HepG2 (cell line): Measurements from ENCODE around the gene DCST2. TPM values are rescaled to one million over a fixed set of nuclear protein-coding genes. Genes with fewer than 3 reads are reported as not detected.

Experiments used
- DNMT3B ChIP-seq: conservative IDR thresholded peaks from 2 replicates; pipeline ENCODE4 v1.6.1; 2016; ENCODE audit warnings: missing biosample characterization, control low read depth
- FOXA3 ChIP-seq: IDR thresholded peaks from 2 replicates; pipeline ENCODE4 v1.6.1; 2016; ENCODE audit warnings: missing genetic modification reagents, missing compliant biosample characterization
- GABPA ChIP-seq, 2 experiments: IDR thresholded peaks; 2 replicates each; pipeline ENCODE4 v1.6.1; 2011 to 2016; ENCODE audit warnings: low read depth in 2 of 2, low read length in 1 of 2, missing biosample characterization in 1 of 2, missing genetic modification characterization in 1 of 2
- HOXA3 ChIP-seq: sonication (generic); formaldehyde crosslinking; IDR thresholded peaks from 2 replicates; pipeline ENCODE4 v1.5.0; 2020; ENCODE audit warnings: missing genetic modification reagents
- KDM6A ChIP-seq: IDR thresholded peaks from 2 replicates; pipeline ENCODE4 v1.6.1; 2016; ENCODE audit warnings: low read depth
- NONO ChIP-seq, 2 experiments: fragments of 450-650 bp in 1 of 2; sonication (generic) in 1 of 2; formaldehyde crosslinking in 1 of 2; IDR thresholded peaks in 1 of 2; conservative IDR thresholded peaks in 1 of 2; 2 replicates each; pipeline versions ENCODE4 v1.6.1 to v1.8.0; 2017 to 2022; ENCODE audit warnings: mild to moderate bottlenecking in 1 of 2, missing genetic modification reagents in 1 of 2, moderate library complexity in 1 of 2
- PCBP1 ChIP-seq: fragments of 200-400 bp; formaldehyde crosslinking; IDR thresholded peaks from 2 replicates; pipeline ENCODE4 v1.6.1; 2017; ENCODE audit warnings: mild to moderate bottlenecking, low read depth, low read length, borderline replicate concordance
- RXRB ChIP-seq: IDR thresholded peaks from 2 replicates; pipeline ENCODE4 v1.6.1; 2016; ENCODE audit warnings: borderline replicate concordance, missing genetic modification reagents, missing compliant biosample characterization
- THAP11 ChIP-seq: IDR thresholded peaks from 2 replicates; pipeline ENCODE4 v1.6.1; 2016; ENCODE audit warnings: missing biosample characterization, missing genetic modification reagents
- ZBTB42 ChIP-seq: sonication (generic); formaldehyde crosslinking; IDR thresholded peaks from 2 replicates; pipeline ENCODE4 v1.5.0; 2020; ENCODE audit warnings: mild to moderate bottlenecking, missing genetic modification reagents
- ZNF292 ChIP-seq: sonication (generic); formaldehyde crosslinking; IDR thresholded peaks from 2 replicates; pipeline ENCODE4 v1.8.1; 2022; ENCODE audit warnings: mild to moderate bottlenecking, low read depth, missing genetic modification reagents, borderline replicate concordance
- ZNF317 ChIP-seq: sonication (generic); formaldehyde crosslinking; IDR thresholded peaks from 2 replicates; pipeline ENCODE4 v1.5.0; 2020; ENCODE audit warnings: mild to moderate bottlenecking, missing genetic modification reagents
- ZNF644 ChIP-seq: IDR thresholded peaks from 2 replicates; pipeline ENCODE4 v1.6.1; 2016; ENCODE audit warnings: low read depth
- ZNF781 ChIP-seq: sonication (generic); formaldehyde crosslinking; IDR thresholded peaks from 2 replicates; pipeline ENCODE4 v1.5.1; 2020; ENCODE audit warnings: borderline replicate concordance, mild to moderate bottlenecking, missing genetic modification reagents; ENCODE audit errors: not compliant biosample characterization
- ZNF782 ChIP-seq: sonication (generic); formaldehyde crosslinking; IDR thresholded peaks from 2 replicates; pipeline ENCODE4 v1.4.0; 2020; ENCODE audit warnings: missing genetic modification reagents, mild to moderate bottlenecking, borderline replicate concordance
- ZNF816 ChIP-seq: sonication (generic); formaldehyde crosslinking; IDR thresholded peaks from 2 replicates; pipeline ENCODE4 v1.8.0; 2022; ENCODE audit warnings: missing genetic modification reagents, mild to moderate bottlenecking, borderline replicate concordance
- polyA plus RNA-seq, 8 experiments: library from polyadenylated mRNA; depleted of rRNA in 3 of 8; stranded (reverse) in 7 of 8; unstranded in 1 of 8; fragments of >200 nt; fragmentation: Illumina TruSeq in 4 of 8; extraction: Trizol in 4 of 8; gene quantifications; 2 replicates each; pipeline versions ENCODE4 v1.2.1 to v1.2.3, GENCODE V29; 2011 to 2016; ENCODE audit warnings: low read depth in 4 of 8, missing spikeins in 1 of 8, mixed read lengths in 1 of 8; ENCODE audit not compliant: insufficient read depth in 1 of 8
- total RNA-seq, 5 experiments: library from RNA; depleted of rRNA; stranded (reverse); fragments of >200 nt; fragmentation: Illumina TruSeq; extraction: Trizol; gene quantifications; 2 replicates each; pipeline ENCODE4 v1.2.3, GENCODE V29; 2016; ENCODE audit warnings: low read depth in 1 of 5
- TF ChIP-seq, protein P1 (sequence below): sonication (generic); formaldehyde crosslinking; IDR thresholded peaks from 2 replicates; pipeline ENCODE4 v1.5.0; 2020; ENCODE audit warnings: missing genetic modification reagents
- TF ChIP-seq, protein P2 (sequence below): sonication (generic); formaldehyde crosslinking; IDR thresholded peaks from 2 replicates; pipeline ENCODE4 v1.4.0; 2020; ENCODE audit warnings: missing genetic modification reagents, low read depth, mild to moderate bottlenecking, borderline replicate concordance
- TF ChIP-seq, protein P3 (sequence below): conservative IDR thresholded peaks from 2 replicates; pipeline ENCODE4 v1.6.1; 2018; ENCODE audit warnings: missing genetic modification reagents
- TF ChIP-seq, protein P4 (sequence below): sonication (generic); formaldehyde crosslinking; IDR thresholded peaks from 2 replicates; pipeline ENCODE4 v1.5.1; 2020; ENCODE audit warnings: missing genetic modification reagents, mild to moderate bottlenecking, borderline replicate concordance
- TF ChIP-seq, protein P5 (sequence below): sonication (generic); IDR thresholded peaks from 2 replicates; pipeline ENCODE4 v1.6.1; 2016; ENCODE audit warnings: low read depth, borderline replicate concordance
- TF ChIP-seq, protein P6 (sequence below): sonication (generic); formaldehyde crosslinking; IDR thresholded peaks from 2 replicates; pipeline ENCODE4 v1.8.1; 2023; ENCODE audit warnings: mild to moderate bottlenecking, moderate library complexity, missing genetic modification reagents

DCST2 gene
- total and polyA plus RNA-seq, 2 of the 13 experiments (the other 11 are each of a cell fraction or from before 2014, with no cell fraction given) = 0.74 TPM; not detected in 1

DNA sequence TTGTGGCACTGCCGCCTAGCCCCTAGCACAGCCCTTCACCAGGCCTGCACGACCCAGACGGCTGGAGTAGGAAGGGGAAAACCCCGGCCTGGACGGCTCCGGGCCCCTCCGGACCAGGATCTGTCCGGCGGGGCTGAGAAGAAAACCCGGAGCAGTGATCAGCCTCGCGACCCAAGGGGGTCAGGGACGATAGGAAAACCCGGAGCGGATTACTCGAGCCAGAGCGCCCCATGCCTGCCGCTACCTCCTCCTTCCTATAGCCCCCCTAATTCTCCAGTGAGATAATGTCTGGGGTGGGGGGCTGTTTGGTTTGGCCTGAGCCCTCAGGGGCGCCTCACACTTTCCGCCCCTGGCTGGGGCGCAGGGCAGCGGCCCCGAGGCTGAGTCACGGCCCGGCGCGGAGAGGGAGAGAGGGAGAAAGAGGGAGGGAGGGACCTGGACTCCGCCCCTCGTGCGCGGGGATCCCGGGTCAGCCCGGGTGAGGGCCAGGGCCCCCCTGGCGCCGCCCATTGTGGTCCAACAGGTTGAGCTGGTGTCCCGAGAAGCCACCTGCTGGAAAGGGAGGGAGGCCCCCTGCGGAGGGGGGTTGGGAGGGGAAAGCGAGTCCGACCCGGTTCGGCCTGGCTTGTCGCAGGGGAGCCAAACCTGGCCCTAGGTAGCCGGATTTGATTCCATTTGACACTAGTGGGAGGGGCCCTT, 32.7 kb downstream of the DCST2 start (continued):
- TF ChIP-seq, protein P1, sequence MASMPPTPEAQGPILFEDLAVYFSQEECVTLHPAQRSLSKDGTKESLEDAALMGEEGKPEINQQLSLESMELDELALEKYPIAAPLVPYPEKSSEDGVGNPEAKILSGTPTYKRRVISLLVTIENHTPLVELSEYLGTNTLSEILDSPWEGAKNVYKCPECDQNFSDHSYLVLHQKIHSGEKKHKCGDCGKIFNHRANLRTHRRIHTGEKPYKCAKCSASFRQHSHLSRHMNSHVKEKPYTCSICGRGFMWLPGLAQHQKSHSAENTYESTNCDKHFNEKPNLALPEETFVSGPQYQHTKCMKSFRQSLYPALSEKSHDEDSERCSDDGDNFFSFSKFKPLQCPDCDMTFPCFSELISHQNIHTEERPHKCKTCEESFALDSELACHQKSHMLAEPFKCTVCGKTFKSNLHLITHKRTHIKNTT (CRISPR knock-in tag) = no peak
- TF ChIP-seq ZBTB42 (CRISPR knock-in tag) (no peak), ZNF781 (CRISPR knock-in tag) (no peak), ZNF317 (CRISPR knock-in tag) (0 out of 2 replicates have a peak, but pooled peaks have one; percentile 57), GABPA (IDR thresholded peaks at IDR 0.05; ENCODE audit: low read depth, low read length) (peak; percentile 17; the same call in 1 of the 2 replicates), GABPA (CRISPR knock-in tag; IDR thresholded peaks at IDR 0.05; ENCODE audit: low read depth) (peak; percentile 66), NONO (IDR thresholded peaks at IDR 0.05) (no peak), NONO (CRISPR knock-in tag; conservative IDR thresholded peaks at IDR 0.05) (peak; percentile 54), FOXA3 (CRISPR knock-in tag) (peak; percentile 66; the same call in 1 of the 2 replicates), ZNF782 (CRISPR knock-in tag) (peak; percentile 58; the same call in 1 of the 2 replicates), ZNF644 (no peak), ZNF816 (CRISPR knock-in tag) (peak; percentile 68; the same call in 1 of the 2 replicates), ZNF292 (CRISPR knock-in tag) (no peak), RXRB (CRISPR knock-in tag) (peak; percentile 99), DNMT3B (CRISPR knock-in tag) (peak; percentile 22; the same call in 1 of the 2 replicates), THAP11 (peak; percentile 67), KDM6A (peak; percentile 68; the same call in 1 of the 2 replicates), PCBP1 (peak; percentile 95), HOXA3 (CRISPR knock-in tag) (peak; percentile 77; the same call in 1 of the 2 replicates)
- TF ChIP-seq, protein P2, sequence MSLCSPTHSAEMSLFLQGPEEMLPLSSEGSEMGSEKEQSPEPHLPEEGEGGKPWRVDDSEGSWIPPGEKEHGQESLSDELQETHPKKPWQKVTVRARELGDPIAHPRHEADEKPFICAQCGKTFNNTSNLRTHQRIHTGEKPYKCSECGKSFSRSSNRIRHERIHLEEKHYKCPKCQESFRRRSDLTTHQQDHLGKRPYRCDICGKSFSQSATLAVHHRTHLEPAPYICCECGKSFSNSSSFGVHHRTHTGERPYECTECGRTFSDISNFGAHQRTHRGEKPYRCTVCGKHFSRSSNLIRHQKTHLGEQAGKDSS (CRISPR knock-in tag) = peak; percentile 82
- TF ChIP-seq, protein P3, sequence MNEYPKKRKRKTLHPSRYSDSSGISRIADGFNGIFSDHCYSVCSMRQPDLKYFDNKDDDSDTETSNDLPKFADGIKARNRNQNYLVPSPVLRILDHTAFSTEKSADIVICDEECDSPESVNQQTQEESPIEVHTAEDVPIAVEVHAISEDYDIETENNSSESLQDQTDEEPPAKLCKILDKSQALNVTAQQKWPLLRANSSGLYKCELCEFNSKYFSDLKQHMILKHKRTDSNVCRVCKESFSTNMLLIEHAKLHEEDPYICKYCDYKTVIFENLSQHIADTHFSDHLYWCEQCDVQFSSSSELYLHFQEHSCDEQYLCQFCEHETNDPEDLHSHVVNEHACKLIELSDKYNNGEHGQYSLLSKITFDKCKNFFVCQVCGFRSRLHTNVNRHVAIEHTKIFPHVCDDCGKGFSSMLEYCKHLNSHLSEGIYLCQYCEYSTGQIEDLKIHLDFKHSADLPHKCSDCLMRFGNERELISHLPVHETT (CRISPR knock-in tag) = peak; percentile 64; the same call in 1 of the 2 replicates
- TF ChIP-seq, protein P4, sequence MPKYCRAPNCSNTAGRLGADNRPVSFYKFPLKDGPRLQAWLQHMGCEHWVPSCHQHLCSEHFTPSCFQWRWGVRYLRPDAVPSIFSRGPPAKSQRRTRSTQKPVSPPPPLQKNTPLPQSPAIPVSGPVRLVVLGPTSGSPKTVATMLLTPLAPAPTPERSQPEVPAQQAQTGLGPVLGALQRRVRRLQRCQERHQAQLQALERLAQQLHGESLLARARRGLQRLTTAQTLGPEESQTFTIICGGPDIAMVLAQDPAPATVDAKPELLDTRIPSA (CRISPR knock-in tag) = no peak
- TF ChIP-seq, protein P5, sequence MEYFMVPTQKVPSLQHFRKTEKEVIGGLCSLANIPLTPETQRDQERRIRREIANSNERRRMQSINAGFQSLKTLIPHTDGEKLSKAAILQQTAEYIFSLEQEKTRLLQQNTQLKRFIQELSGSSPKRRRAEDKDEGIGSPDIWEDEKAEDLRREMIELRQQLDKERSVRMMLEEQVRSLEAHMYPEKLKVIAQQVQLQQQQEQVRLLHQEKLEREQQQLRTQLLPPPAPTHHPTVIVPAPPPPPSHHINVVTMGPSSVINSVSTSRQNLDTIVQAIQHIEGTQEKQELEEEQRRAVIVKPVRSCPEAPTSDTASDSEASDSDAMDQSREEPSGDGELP = peak; percentile 82; the same call in 1 of the 2 replicates
- TF ChIP-seq, protein P6, sequence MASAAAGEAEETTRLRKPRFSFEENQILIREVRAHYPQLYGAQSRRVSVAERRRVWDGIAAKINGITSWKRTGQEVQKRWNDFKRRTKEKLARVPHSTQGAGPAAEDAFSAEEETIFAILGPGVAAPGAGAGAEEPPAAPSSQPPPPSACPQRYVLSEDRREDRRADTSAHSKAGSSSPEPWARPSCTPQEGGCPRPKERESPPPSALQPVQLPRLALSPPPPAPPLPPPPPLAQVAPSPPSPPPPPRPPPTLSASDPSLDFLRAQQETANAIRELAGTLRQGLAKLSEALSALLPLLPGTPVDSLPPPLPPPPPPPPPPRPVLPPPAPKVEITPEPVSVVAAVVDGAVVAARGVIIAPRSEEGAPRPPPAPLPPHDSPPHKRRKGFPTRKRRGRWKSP (CRISPR knock-in tag) = no peak; the same call in 1 of the 2 replicates
